Measurements from ENCODE around the gene ACAP3. TPM values are rescaled to one million over a fixed set of nuclear protein-coding genes. Genes with fewer than 3 reads are reported as not detected.
"Not testable (repeated sequence)": the region's sequence is repeated elsewhere in the genome, so short reads cannot be mapped to it uniquely, and the experiment has no call there.

The ACAP3 gene
- total RNA-seq, 1 donor from 2014 or later, result 106 TPM

DNA sequence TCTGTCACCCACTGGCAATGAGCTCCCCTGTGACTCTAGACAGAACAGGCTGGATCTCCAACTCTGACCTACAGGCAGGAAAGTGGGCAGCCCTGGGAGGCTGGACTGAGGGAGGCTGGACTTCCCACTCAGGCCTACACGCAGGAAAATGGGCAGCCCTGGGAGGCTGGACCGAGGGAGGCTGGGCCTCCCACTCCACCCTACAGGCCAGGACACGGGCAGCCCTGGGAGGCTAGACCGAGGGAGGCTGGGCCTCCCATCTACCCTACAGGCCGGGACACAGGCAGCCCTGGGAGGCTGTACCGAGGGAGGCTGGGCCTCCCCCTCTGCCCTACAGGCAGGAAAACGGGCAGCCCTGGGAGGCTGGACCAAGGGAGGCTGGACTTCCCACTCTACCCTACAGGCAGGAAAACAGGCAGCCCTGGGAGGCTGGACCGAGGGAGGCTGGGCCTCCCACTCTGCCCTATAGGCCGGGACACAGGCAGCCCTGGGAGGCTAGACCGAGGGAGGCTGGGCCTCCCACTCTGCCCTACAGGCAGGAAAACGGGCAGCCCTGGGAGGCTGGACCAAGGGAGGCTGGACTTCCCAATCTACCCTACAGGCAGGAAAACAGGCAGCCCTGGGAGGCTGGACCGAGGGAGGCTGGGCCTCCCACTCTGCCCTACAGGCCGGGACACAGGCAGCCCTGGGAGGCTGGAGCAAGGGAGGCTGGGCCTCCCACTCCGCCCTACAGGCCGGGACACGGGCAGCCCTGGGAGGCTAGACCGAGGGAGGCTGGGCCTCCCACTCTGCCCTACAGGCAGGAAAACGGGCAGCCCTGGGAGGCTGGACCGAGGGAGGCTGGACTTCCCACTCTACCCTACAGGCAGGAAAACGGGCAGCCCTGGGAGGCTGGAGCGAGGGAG is 59.5 kb downstream of the ACAP3 start:
- DNase-seq (ENCODE audit: low read depth), result not testable (repeated sequence)

DNA sequence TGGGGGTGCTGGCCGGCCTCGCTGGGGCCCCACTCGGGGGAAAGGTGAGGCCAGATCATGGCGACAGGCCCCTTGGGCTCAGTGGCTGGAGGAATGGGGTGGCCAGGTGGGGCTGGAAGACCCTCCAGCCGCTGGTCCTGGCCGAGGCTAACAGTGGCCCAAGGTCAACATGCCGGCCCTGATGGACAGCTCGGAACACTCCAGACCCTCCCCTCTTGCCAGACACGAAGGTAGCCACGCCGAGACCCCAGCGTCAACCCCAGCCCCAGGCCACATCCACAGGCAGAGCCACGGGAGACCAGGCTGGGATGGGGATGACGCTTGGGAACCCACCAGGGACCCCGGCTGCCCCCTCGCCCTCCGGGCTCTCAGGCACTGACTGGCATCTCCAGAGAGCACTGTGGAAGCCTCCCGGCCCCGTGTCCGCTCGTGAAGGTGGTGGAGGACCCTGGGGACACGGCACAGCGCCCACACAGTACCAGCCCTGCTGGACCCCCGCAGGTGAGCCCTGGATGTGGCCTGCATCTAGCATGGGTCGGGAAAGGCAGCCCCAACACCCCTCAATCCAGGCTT is 60.3 kb downstream of the ACAP3 start:
- DNase-seq (ENCODE audit: low read depth), result no peak

DNA sequence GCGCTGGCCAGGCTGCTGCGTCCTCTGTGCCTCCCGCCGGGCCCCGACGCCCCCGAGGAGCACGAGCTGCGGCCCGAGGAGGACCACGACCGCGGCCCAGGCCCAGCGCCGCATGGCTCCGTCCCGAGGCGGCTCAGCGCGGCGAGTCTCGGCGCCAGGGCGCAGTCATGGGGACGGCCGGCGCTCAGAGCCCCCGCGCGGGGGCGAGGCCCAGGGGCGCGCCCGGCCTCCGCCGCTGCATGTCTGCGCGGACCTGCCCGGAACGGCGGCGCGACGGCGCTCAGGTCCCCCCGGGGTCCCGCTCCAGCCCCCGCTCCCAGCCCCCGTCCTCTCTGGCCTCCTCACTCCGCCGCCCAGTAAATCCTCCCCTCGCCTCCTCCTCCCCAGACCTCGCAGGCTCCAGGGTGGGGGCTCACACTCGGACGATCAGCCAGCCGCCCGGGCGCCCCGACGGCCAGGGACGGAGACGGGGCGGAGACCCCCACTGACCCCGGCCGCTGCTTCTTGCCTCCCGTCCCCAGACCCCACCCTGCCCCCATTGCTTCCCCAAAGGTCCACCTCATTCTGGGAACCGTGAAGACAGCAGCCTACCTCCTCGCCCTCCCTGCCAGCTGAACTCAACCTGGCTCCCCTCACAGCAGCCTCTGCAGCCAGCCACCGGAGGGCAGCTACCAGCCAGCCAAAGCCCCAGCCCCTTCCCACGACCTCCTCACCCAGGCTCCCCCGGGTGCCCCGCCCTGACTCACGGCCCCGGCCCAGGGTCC is 61.0 kb downstream of the ACAP3 start, which contains the start of gene C1QTNF12:
Gene C1QTNF12, minus strand, starts transcription at position 146 of the 764 bp plus-strand sequence. Its CDS starts 32 bp downstream, at position 114.
- no peak for DNase-seq (ENCODE audit: low read depth)

DNA sequence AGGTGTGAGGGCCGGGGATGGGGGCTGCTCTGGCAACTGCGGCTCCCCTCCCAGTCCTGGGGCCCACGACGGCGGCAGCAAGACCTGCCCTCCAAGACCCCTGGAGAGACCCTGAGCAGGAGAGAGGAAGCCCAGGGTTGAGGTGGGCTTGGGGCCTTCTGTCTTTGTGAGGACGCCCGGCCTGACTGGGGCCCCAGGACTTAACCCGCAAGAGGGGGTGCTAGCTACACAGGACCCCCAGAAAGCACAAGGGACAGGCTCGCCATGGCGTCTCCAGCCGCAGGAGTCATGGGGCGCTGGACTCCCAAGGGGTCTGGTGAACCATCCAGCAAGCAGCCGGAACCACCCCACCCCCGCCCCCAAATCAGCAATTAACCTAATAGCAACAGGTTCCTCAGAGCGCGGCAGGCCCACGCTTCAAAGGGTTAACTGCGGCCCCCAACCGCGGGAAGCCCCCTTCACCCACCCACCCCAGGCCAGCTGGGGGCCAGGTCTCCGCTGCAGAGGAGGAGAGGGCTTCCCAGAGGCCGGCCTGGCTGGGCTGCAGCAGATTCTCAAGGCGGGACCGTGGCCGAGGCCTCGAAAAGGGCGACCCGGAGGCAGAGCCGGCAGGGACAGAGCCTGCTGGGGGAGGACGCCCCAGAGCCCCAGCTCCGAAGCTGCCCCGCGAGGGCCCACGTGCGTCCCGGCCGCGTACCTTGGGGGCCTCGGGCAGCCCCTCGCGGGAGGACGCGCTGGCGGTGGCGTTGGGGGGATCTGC is 61.7 kb downstream of the ACAP3 start:
- DNase-seq (ENCODE audit: low read depth), result no peak

DNA sequence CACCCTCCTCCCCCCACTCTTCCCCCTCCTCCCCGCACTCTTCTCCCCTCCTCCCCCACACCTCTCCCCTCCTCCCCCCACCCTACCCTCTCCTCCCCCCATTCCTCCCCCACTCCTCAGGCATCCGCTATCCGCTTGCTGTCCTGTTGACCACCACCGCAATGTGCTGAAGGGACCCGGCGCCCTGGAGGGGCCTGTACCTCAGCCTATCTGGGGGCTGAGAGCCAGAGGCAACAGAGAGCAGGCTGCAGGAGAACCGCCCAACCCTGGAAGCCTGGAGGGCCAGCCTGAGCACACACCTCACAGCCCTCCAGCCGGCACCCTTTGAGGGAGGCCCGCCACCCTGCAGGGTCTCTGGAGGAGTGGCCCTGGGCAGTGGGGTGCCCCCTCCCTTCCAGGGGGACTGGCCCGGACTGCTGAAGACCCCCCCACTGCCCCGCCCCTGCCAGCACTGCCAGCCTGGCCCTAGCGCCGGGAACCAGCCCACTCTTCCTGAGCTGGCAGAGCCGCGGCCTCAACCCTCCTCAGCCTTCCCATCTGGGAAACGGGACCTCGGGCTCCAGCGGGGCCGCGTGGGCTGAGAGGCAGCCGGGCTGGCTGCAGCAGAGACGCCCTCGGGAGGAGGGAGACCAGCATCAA is 62.4 kb downstream of the ACAP3 start:
- DNase-seq (ENCODE audit: low read depth), result no peak

DNA sequence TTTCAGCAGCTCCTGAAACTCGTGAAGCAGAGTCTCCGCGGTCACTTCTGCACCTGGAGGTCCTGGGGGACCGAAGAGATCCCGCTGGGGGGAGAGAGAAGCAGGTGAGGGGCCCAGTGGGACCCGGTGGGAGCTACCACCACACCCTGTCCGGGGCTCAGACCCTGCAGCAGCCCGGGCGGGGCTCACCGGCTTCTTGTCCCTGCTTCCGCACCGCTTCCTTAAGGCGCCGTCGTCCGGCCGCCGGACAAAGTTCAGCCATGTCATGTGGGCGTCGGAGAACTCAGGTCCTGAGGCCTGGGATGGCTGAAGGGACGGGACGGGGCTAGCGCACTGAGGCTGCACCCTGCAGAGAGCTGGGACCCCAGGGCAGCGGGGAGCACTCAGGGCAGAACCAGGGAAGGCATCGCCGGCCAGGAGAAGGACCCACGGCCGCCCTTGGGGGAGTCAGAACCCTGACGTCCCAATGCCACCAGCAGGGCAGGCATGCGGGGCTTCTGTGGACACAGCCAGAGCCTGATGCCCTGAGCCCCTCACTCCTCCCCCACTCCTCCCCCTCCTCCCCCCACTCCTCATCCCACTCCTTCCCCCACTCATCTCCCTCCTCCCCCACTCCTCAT is 63.4 kb downstream of the ACAP3 start:
- no peak for DNase-seq (ENCODE audit: low read depth)

DNA sequence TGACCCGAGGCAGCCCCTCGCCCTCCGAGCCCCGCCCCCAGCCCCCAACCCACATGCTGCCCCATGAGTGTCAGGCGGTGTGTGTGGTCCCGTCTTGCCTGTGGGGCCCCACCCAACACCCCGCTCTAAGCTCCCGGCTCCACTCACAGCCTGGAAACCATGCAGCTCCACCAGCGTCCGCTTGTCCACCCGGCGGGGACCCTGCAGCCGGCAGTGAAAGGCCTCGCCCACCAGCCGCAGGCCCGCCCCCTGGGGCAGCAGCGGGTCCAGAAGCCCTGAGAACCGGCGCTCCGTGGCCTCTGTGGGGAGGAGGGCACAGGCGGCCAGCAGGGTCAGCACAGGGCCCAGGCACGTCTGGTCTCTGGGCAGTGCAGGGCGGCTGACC is 63.9 kb downstream of the ACAP3 start:
- DNase-seq (ENCODE audit: low read depth), result no peak

DNA sequence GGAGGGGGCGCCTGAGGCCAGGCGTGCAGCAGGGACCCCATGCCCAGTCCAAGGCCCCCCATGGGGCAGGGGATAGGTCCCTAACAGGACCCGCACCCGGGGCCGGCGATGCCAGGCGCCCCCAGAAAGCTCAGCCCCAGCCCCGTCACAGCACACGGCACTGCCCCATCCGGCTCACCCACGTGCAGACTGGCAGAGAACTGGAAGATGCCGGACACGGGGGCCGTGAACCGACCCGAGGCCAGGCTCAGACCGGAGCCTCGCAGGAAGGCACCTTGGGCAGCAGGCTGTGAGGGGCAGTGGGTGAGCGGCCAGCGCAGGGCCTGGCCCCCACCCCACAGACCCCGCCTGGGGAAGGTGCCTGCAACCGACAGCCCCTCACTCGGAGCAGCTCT is 64.5 kb downstream of the ACAP3 start:
- no peak for DNase-seq (ENCODE audit: low read depth)

DNA sequence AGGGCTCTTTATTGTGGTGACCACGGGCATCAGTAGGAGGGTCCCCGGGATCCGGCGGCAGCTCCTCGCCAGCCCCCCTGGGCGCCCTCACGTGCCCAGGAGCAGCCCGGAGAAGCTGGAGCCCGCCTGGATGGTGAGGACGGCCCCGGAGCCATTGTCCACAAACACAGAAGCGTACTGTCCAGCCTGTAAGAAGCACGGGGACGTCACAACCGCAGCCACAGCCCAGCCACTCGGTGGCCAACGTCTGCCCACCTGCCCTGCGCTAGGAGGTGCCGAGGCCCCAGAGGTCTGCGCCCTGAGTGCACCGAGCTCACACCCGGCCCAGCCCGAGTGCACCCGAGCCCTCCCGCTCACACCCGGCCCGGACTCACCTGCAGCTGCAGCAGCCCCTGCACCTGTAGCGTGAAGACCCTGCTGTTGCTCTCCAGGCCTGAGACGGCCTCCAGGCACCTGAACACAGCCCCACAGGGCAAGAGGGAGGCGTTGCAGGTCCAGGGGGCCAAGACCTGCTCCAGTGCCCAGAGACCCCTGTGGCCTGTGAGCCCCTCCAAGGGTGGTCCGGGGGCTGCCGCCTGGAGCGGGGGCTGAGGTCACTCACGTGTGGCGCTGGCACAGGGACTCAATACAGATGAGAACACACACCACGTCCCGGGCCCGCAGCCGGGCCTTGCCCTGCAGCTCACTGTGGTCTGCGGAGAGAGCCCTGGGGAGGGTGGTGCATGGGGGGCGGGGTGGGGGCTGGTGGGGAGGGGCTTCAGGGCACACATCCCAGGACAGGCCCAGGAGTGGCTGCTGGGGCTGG is 65.1 kb downstream of the ACAP3 start:
- no peak for DNase-seq (ENCODE audit: low read depth)

Small RNAs within 50 kb of the gene (microRNA-seq; reads per million reads assigned to microRNA genes)
- gene MIR6726, result not detected
- not detected for gene MIR6727
- 0.48 reads per million for gene MIR6808

Other genes with a start within 250 kb of the ACAP3 start
- 0.05 and 0.83 TPM in 2 replicates for gene RNF223, start 233.6 kb downstream of the ACAP3 start, total RNA-seq
- 10.0 and 11.7 TPM in 2 replicates for gene C1orf159, start 191.8 kb downstream of the ACAP3 start, total RNA-seq
- not detected in 2 replicates for gene TTLL10, start 134.1 kb downstream of the ACAP3 start, total RNA-seq
- gene TNFRSF18, start 101.3 kb downstream of the ACAP3 start, total RNA-seq, result 0.47 TPM in 1 of 2 replicates, not detected in the other
- not detected in 2 replicates for gene TNFRSF4, start 93.8 kb downstream of the ACAP3 start, total RNA-seq
- gene SDF4, start 75.9 kb downstream of the ACAP3 start, total RNA-seq, result 142 and 150 TPM in 2 replicates
- 61.8 and 68.1 TPM in 2 replicates for gene B3GALT6, start 75.7 kb downstream of the ACAP3 start, total RNA-seq
- gene C1QTNF12, start 61.2 kb downstream of the ACAP3 start, total RNA-seq, result 1.2 TPM in 1 of 2 replicates, not detected in the other
- 50.3 and 52.2 TPM in 2 replicates for gene UBE2J2, start 34.1 kb downstream of the ACAP3 start, total RNA-seq
- 2.2 and 2.5 TPM in 2 replicates for gene SCNN1D, start 27.5 kb downstream of the ACAP3 start, total RNA-seq
- gene PUSL1, start 667 bp upstream of the ACAP3 start, total RNA-seq, result 41.6 and 43.4 TPM in 2 replicates
- gene INTS11, start 16.7 kb upstream of the ACAP3 start, total RNA-seq, result 74.5 and 76.4 TPM in 2 replicates
- 26.2 and 28.9 TPM in 2 replicates for gene CPTP, start 16.9 kb upstream of the ACAP3 start, total RNA-seq
- gene TAS1R3, start 23.4 kb upstream of the ACAP3 start, total RNA-seq, result 0.10 and 0.13 TPM in 2 replicates
- gene DVL1, start 41.5 kb upstream of the ACAP3 start, total RNA-seq, result 121 and 137 TPM in 2 replicates
- gene MXRA8, start 50.6 kb upstream of the ACAP3 start, total RNA-seq, result 224 and 252 TPM in 2 replicates
- 183 and 198 TPM in 2 replicates for gene AURKAIP1, start 67.3 kb upstream of the ACAP3 start, total RNA-seq
- gene CCNL2, start 91.4 kb upstream of the ACAP3 start, total RNA-seq, result 185 and 228 TPM in 2 replicates
- 113 TPM in 2 replicates for gene MRPL20, start 99.4 kb upstream of the ACAP3 start, total RNA-seq
- not detected in 2 replicates for gene ANKRD65, start 113.3 kb upstream of the ACAP3 start, total RNA-seq
- 0.52 and 1.0 TPM in 2 replicates for gene VWA1, start 127.8 kb upstream of the ACAP3 start, total RNA-seq
- not detected in 2 replicates for gene ATAD3C, start 141.8 kb upstream of the ACAP3 start, total RNA-seq
- 12.1 and 20.2 TPM in 2 replicates for gene ATAD3B, start 163.8 kb upstream of the ACAP3 start, total RNA-seq
- 31.3 and 41.9 TPM in 2 replicates for gene ATAD3A, start 204.2 kb upstream of the ACAP3 start, total RNA-seq
- not detected in 2 replicates for gene TMEM240, start 232.7 kb upstream of the ACAP3 start, total RNA-seq

All from myocyte (in vitro differentiated cells).